Body of pancreas (tissue), 4 donors: ENCODE measurements around the gene CLSTN2.

Source experiments
- POLR2A ChIP-seq, 3 donors: fragments of 450-650 bp; IDR thresholded peaks; one replicate each; pipeline ENCODE4 v1.6.1; 2016; ENCODE audit warnings: antibody characterized with exemption in 3 of 3, mild to moderate bottlenecking in 2 of 3
- TF ChIP-seq, protein P1 (sequence below), 7 experiments: fragments of 450-650 bp in 4 of 7; fragments of 200-600 bp in 3 of 7; sonication (generic) in 3 of 7; IDR thresholded peaks; one replicate each; pipeline ENCODE4 v1.5.1; 2016 to 2019; ENCODE audit warnings: antibody characterized with exemption in 7 of 7

DNA sequence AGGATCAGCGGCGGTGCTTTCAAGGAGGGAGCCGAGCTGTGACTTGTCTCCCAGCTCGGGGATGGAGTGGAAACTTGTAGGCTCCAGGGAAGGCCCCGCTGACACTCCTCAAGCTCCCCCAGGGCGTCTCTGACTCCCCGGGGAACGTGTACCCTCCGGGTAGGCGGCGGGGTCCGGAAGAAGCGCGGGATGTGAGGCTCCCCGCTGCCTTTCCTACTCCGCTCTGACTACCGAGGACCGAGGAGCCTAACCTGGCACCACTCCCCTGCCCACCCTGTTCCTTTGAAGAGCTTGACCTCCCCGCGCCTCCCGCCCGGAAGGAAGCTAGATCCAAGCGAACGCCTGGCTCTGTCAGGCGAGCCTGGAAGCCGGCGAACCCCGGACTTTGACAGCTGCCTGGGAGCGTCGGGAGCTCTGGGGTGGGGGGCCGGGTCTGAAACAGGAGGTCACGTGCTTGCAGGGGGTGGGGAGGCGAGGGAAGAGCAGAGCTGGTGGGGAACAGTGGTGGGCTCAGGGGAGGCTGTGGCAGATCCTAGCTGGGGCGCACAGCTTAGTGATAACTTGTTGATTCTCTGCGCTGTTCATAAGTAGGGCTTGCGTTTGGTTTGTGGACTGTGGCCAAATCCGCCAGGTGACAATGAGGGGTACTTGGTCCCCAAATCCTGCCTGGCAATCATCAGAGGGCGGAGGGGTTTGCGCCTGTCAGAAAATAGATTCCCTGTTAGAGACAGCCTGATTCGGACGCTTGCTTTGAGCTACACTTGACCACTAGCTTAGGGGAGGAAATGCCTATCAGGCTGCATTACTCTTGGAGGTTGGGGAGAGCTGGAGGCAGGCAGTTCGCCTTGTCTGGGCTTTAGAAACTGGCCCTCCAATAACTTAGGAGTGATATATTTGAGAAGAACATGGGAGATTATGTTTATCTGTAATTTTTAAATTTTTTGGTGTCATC lies 1.2 kb downstream of the CLSTN2 start:
- TF ChIP-seq, protein P1, sequence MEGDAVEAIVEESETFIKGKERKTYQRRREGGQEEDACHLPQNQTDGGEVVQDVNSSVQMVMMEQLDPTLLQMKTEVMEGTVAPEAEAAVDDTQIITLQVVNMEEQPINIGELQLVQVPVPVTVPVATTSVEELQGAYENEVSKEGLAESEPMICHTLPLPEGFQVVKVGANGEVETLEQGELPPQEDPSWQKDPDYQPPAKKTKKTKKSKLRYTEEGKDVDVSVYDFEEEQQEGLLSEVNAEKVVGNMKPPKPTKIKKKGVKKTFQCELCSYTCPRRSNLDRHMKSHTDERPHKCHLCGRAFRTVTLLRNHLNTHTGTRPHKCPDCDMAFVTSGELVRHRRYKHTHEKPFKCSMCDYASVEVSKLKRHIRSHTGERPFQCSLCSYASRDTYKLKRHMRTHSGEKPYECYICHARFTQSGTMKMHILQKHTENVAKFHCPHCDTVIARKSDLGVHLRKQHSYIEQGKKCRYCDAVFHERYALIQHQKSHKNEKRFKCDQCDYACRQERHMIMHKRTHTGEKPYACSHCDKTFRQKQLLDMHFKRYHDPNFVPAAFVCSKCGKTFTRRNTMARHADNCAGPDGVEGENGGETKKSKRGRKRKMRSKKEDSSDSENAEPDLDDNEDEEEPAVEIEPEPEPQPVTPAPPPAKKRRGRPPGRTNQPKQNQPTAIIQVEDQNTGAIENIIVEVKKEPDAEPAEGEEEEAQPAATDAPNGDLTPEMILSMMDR (IDR thresholded peaks at IDR 0.05): no peak
- TF ChIP-seq POLR2A (IDR thresholded peaks at IDR 0.05): no peak
